WTC11 (cell line): ENCODE results near the gene ATG7. TPM values are rescaled to one million over a fixed set of nuclear protein-coding genes. Genes with fewer than 3 reads are reported as not detected.

ENCODE experiments used
- ATAC-seq: fragments of 200-7000 bp; cut with Tn5 transposase; 2 replicates; pipeline ENCODE4 v1.10.0; 2021; ENCODE audit warnings: mild to moderate bottlenecking, moderate library complexity
- CTCF ChIA-PET: fragments of 300-600 bp; sonication (Branson Sonifier 250); formaldehyde crosslinking; loops from one replicate; lab custom pipeline; 2021; ENCODE audit warnings: antibody characterized with exemption; lab: Charles Lee
- POLR2A ChIA-PET: fragments of 350-600 bp; sonication (Branson Sonifier 250); formaldehyde crosslinking; loops from one replicate; lab custom pipeline; 2021; ENCODE audit warnings: antibody characterized with exemption; lab: Charles Lee
- DNase-seq: peaks from one replicate; pipeline ENCODE4 v3.0.0; 2021; ENCODE audit warnings: low spot score
- H3K27ac Mint-ChIP-seq: 2 replicates; pipeline ENCODE4 v1.8.0; 2021; ENCODE audit warnings: mixed read lengths
- H3K27me3 Mint-ChIP-seq: 2 replicates; pipeline ENCODE4 v1.8.0; 2021; ENCODE audit warnings: low read depth, mild to moderate bottlenecking, moderate library complexity, mixed read lengths
- H3K36me3 Mint-ChIP-seq: 2 replicates; pipeline ENCODE4 v1.8.0; 2021; ENCODE audit warnings: mixed read lengths
- H3K4me1 Mint-ChIP-seq: 2 replicates; pipeline ENCODE4 v1.8.0; 2022; ENCODE audit warnings: mixed read lengths
- H3K4me3 Mint-ChIP-seq: 2 replicates; pipeline ENCODE4 v1.8.0; 2021; ENCODE audit warnings: mild to moderate bottlenecking, moderate library complexity, mixed read lengths
- H3K9me3 Mint-ChIP-seq: 2 replicates; pipeline ENCODE4 v1.8.0; 2021; ENCODE audit warnings: mixed read lengths
- ATF1 ChIP-seq: sonication (generic); formaldehyde crosslinking; IDR thresholded peaks from 2 replicates; pipeline ENCODE4 v1.8.1; 2023; ENCODE audit warnings: mild to moderate bottlenecking, moderate library complexity, missing genetic modification reagents
- ATF2 ChIP-seq: sonication (generic); formaldehyde crosslinking; IDR thresholded peaks from 2 replicates; pipeline ENCODE4 v1.8.1; 2022; ENCODE audit warnings: low read depth, missing genetic modification reagents, borderline replicate concordance
- CBFB ChIP-seq: sonication (generic); formaldehyde crosslinking; IDR thresholded peaks from 2 replicates; pipeline ENCODE4 v1.8.1; 2022; ENCODE audit warnings: mild to moderate bottlenecking, low read depth, missing genetic modification reagents
- ERG ChIP-seq: fragments of 250-450 bp; sonication (Bioruptor Pico); IDR thresholded peaks from 2 replicates; pipeline ENCODE4 v1.8.0; 2021; ENCODE audit warnings: mild to moderate bottlenecking
- FOXJ3 ChIP-seq: sonication (generic); formaldehyde crosslinking; IDR thresholded peaks from 2 replicates; pipeline ENCODE4 v1.9.0; 2021; ENCODE audit warnings: missing genetic modification reagents, mild to moderate bottlenecking, borderline replicate concordance
- FOXK1 ChIP-seq: sonication (generic); formaldehyde crosslinking; IDR thresholded peaks from 2 replicates; pipeline ENCODE4 v1.8.0; 2022; ENCODE audit warnings: mild to moderate bottlenecking, moderate library complexity, missing genetic modification reagents
- FOXP4 ChIP-seq: sonication (generic); formaldehyde crosslinking; IDR thresholded peaks from 2 replicates; pipeline ENCODE4 v1.8.0; 2022; ENCODE audit warnings: mild to moderate bottlenecking, missing genetic modification reagents
- HMGA2 ChIP-seq: fragments of 250-450 bp; sonication (Bioruptor Pico); IDR thresholded peaks from 2 replicates; pipeline ENCODE4 v1.4.0; 2021; ENCODE audit warnings: mild to moderate bottlenecking, moderate library complexity
- HMGXB4 ChIP-seq: sonication (generic); formaldehyde crosslinking; IDR thresholded peaks from 2 replicates; pipeline ENCODE4 v1.8.1; 2023; ENCODE audit warnings: mild to moderate bottlenecking, moderate library complexity, missing genetic modification reagents
- JAZF1 ChIP-seq: fragments of 250-450 bp; sonication (Bioruptor Pico); IDR thresholded peaks from 2 replicates; pipeline ENCODE4 v1.9.0; 2021; ENCODE audit warnings: moderate library complexity, mild to moderate bottlenecking, inconsistent platforms
- KAT7 ChIP-seq: sonication (generic); formaldehyde crosslinking; IDR thresholded peaks from 2 replicates; pipeline ENCODE4 v1.8.1; 2023; ENCODE audit warnings: missing genetic modification reagents, mild to moderate bottlenecking, borderline replicate concordance
- MXD4 ChIP-seq: fragments of 250-450 bp; sonication (Bioruptor Pico); IDR thresholded peaks from 2 replicates; pipeline ENCODE4 v1.8.0; 2021; ENCODE audit warnings: mild to moderate bottlenecking, moderate library complexity, borderline replicate concordance
- NFATC4 ChIP-seq: fragments of 250-450 bp; sonication (Bioruptor Pico); IDR thresholded peaks from 2 replicates; pipeline ENCODE4 v1.9.0; 2021; ENCODE audit warnings: mild to moderate bottlenecking
- SMAD3 ChIP-seq: sonication (generic); formaldehyde crosslinking; IDR thresholded peaks from 2 replicates; pipeline ENCODE4 v1.8.0; 2022; ENCODE audit warnings: missing genetic modification reagents, mild to moderate bottlenecking, borderline replicate concordance
- SP1 ChIP-seq: sonication (generic); formaldehyde crosslinking; conservative IDR thresholded peaks from 2 replicates; pipeline ENCODE4 v1.8.1; 2022; ENCODE audit warnings: missing genetic modification reagents
- TEAD4 ChIP-seq: sonication (generic); formaldehyde crosslinking; IDR thresholded peaks from 2 replicates; pipeline ENCODE4 v1.8.0; 2022; ENCODE audit warnings: mild to moderate bottlenecking, missing genetic modification reagents
- USF1 ChIP-seq: sonication (generic); formaldehyde crosslinking; IDR thresholded peaks from 2 replicates; pipeline ENCODE4 v1.8.0; 2022; ENCODE audit warnings: mild to moderate bottlenecking, missing genetic modification reagents
- ZBTB21 ChIP-seq: sonication (generic); formaldehyde crosslinking; IDR thresholded peaks from 2 replicates; pipeline ENCODE4 v1.8.1; 2023; ENCODE audit warnings: mild to moderate bottlenecking, missing genetic modification reagents, borderline replicate concordance
- ZBTB43 ChIP-seq: sonication (generic); formaldehyde crosslinking; IDR thresholded peaks from 2 replicates; pipeline ENCODE4 v1.8.1; 2023; ENCODE audit warnings: mild to moderate bottlenecking, missing genetic modification reagents
- ZNF219 ChIP-seq: sonication (generic); formaldehyde crosslinking; IDR thresholded peaks from 2 replicates; pipeline ENCODE4 v1.8.0; 2023; ENCODE audit warnings: missing genetic modification reagents, mild to moderate bottlenecking, borderline replicate concordance
- ZNF263 ChIP-seq: sonication (generic); formaldehyde crosslinking; IDR thresholded peaks from 2 replicates; pipeline ENCODE4 v1.8.1; 2022; ENCODE audit warnings: low read depth, mild to moderate bottlenecking, moderate library complexity, missing genetic modification reagents
- ZNF423 ChIP-seq: fragments of 250-450 bp; sonication (Bioruptor Pico); IDR thresholded peaks from 2 replicates; pipeline ENCODE4 v2.1.2; 2022; ENCODE audit warnings: mild to moderate bottlenecking, moderate library complexity
- ZNF512 ChIP-seq: sonication (generic); formaldehyde crosslinking; IDR thresholded peaks from 2 replicates; pipeline ENCODE4 v1.8.1; 2022; ENCODE audit warnings: missing genetic modification reagents, borderline replicate concordance
- total RNA-seq: library from RNA; stranded (reverse); gene quantifications from 3 replicates; pipeline ENCODE4 v1.2.3, GENCODE V29; 2021

The ATG7 gene
- total RNA-seq, 1 experiment from 2014 or later: 17.5 TPM

- TF ChIP-seq HMGXB4 (CRISPR knock-in tag) (no peak), ZBTB43 (no peak), KAT7 (CRISPR knock-in tag) (no peak), CBFB (CRISPR knock-in tag) (no peak)
Observed at GRCh38 chr3:11583638-11584046, 311.4 kb downstream of the ATG7 start (continued).

GRCh38 chr3:11584570-11584969 lies 312.4 kb downstream of the ATG7 start:
- ATAC-seq: no peak
- no peak overlapping the region for H3K27ac Mint-ChIP-seq
- H3K27me3 Mint-ChIP-seq: no peaks in the 10 kb centered on the region
- ChIA-PET CTCF (no interaction called here), POLR2A (no interaction called here)
- peaks cover 5% of the 10 kb centered on the region for H3K9me3 Mint-ChIP-seq
- peaks cover 6% of the 10 kb centered on the region for H3K36me3 Mint-ChIP-seq
- no peak overlapping the region for H3K4me3 Mint-ChIP-seq
- peaks cover 59% of the 10 kb centered on the region for H3K4me1 Mint-ChIP-seq
- no peak for TF ChIP-seq ZNF219
- no peak for TF ChIP-seq JAZF1 (CRISPR knock-in tag)
- TF ChIP-seq ERG: no peak
- no peak for TF ChIP-seq ZBTB21 (CRISPR knock-in tag)
- no peak for TF ChIP-seq ZNF423
- no peak for TF ChIP-seq HMGA2 (CRISPR knock-in tag)
- no peak for TF ChIP-seq FOXJ3 (CRISPR knock-in tag)
- TF ChIP-seq SP1 (CRISPR knock-in tag): no peak
- TF ChIP-seq NFATC4 (CRISPR knock-in tag): no peak
- TF ChIP-seq ATF2 (CRISPR knock-in tag): no peak
- TF ChIP-seq ZNF512 (CRISPR knock-in tag): no peak
- no peak for TF ChIP-seq MXD4
- no peak for TF ChIP-seq ZNF263
- no peak for TF ChIP-seq SMAD3 (CRISPR knock-in tag)
- no peak for TF ChIP-seq FOXK1 (CRISPR knock-in tag)
- no peak for TF ChIP-seq USF1 (CRISPR knock-in tag)
- no peak for TF ChIP-seq TEAD4
- no peak for TF ChIP-seq ATF1
- no peak for TF ChIP-seq FOXP4 (CRISPR knock-in tag)
- DNase-seq: no peak
